ENCODE data around the gene SUMO2.

- TF ChIP-seq EP300 (IDR thresholded peaks at IDR 0.05): no peak
- no peak for TF ChIP-seq CTCF (IDR thresholded peaks at IDR 0.05)
Observed at GRCh38 chr17:75181608-75182318, 996 bp downstream of the SUMO2 start.

Data from stomach (tissue), 4 donors.